CD4-positive, CD25-positive, alpha-beta regulatory T cell (primary cell): ENCODE results near the gene RCN2. TPM values are rescaled to one million over a fixed set of nuclear protein-coding genes. Genes with fewer than 3 reads are reported as not detected.

Experiments used
- ATAC-seq, 2 donors: fragments of 150-1000 bp; cut with Tn5 transposase; one replicate each; pipeline ENCODE4 v1.10.0; 2021; ENCODE audit warnings: low read depth in 2 of 2, moderate number of reproducible peaks in 2 of 2, moderate library complexity in 1 of 2
- DNase-seq, 3 donors: peaks; one replicate each; pipeline versions ENCODE4 v3.0.0 to v3.0.0-alpha.2; 2012 to 2022; ENCODE audit warnings: mixed read lengths in 1 of 3
- H3K27ac ChIP-seq: one replicate; pipeline ENCODE4 v1.7.0; 2013; ENCODE audit warnings: mild to moderate bottlenecking, low read length; ENCODE audit not compliant: insufficient read depth, poor library complexity, severe bottlenecking
- H3K27me3 ChIP-seq: one replicate; pipeline ENCODE4 v1.7.0; 2013; ENCODE audit warnings: low read length; ENCODE audit not compliant: control insufficient read depth, insufficient read depth
- H3K36me3 ChIP-seq: one replicate; pipeline ENCODE4 v1.7.0; 2013; ENCODE audit warnings: mild to moderate bottlenecking, low read length, moderate library complexity; ENCODE audit not compliant: control insufficient read depth, insufficient read depth
- H3K4me1 ChIP-seq: 2 replicates; pipeline ENCODE4 v1.7.0; 2013; ENCODE audit warnings: mild to moderate bottlenecking, low read length; ENCODE audit not compliant: insufficient read depth, control insufficient read depth, poor library complexity, severe bottlenecking
- H3K4me3 ChIP-seq: one replicate; pipeline ENCODE4 v1.7.0; 2013; ENCODE audit warnings: low read depth, mild to moderate bottlenecking, low read length, moderate library complexity
- H3K9me3 ChIP-seq, 2 experiments: 1 replicate in 1 of 2; 2 replicates in 1 of 2; pipeline ENCODE4 v1.7.0; 2013; ENCODE audit warnings: low read length in 2 of 2, mild to moderate bottlenecking in 1 of 2, moderate library complexity in 1 of 2; ENCODE audit not compliant: control insufficient read depth in 2 of 2
- H3K27ac Mint-ChIP-seq, 3 donors: one replicate each; pipeline ENCODE4 v1.8.0; 2020 to 2022; ENCODE audit warnings: mild to moderate bottlenecking in 3 of 3, mixed read lengths in 3 of 3, moderate library complexity in 2 of 3
- H3K27me3 Mint-ChIP-seq: one replicate; pipeline ENCODE4 v1.8.0; 2022; ENCODE audit warnings: mild to moderate bottlenecking, mixed read lengths
- H3K36me3 Mint-ChIP-seq: one replicate; pipeline ENCODE4 v1.8.0; 2020; ENCODE audit warnings: mixed read lengths
- H3K4me1 Mint-ChIP-seq, 4 donors: one replicate each; pipeline ENCODE4 v1.8.0; 2020 to 2022; ENCODE audit warnings: mixed read lengths in 4 of 4, mild to moderate bottlenecking in 1 of 4
- H3K4me3 Mint-ChIP-seq, 4 donors: one replicate each; pipeline ENCODE4 v1.8.0; 2020 to 2022; ENCODE audit warnings: mild to moderate bottlenecking in 4 of 4, mixed read lengths in 4 of 4, moderate library complexity in 3 of 4
- H3K9me3 Mint-ChIP-seq, 7 donors: one replicate each; pipeline ENCODE4 v1.8.0; 2020 to 2022; ENCODE audit warnings: mixed read lengths in 7 of 7, mild to moderate bottlenecking in 3 of 7, moderate library complexity in 2 of 7
- polyA plus RNA-seq, 4 donors: library from polyadenylated mRNA; unstranded; fragments of 300-500 nt; fragmentation: Illumina TruSeq; gene quantifications; one replicate each; pipeline ENCODE4 v1.2.3, GENCODE V29; 2021
- total RNA-seq: library from RNA; stranded (reverse); gene quantifications from one replicate; pipeline ENCODE4 v1.2.3, GENCODE V29; 2022

The RCN2 gene
- total and polyA plus RNA-seq, 5 donors from 2014 or later: 17.3 to 47.3 (median 39.5) TPM

- Mint-ChIP-seq H3K4me3 (no peak overlapping the region), H3K9me3 (no peaks in the 10 kb centered on the region), H3K4me1 (no peaks in the 10 kb centered on the region), H3K36me3 (no peaks in the 10 kb centered on the region), H3K27me3 (peaks cover 31% of the 10 kb centered on the region), H3K27ac (no peak overlapping the region)
- ATAC-seq (no peak), DNase-seq (no peak)
- Histone ChIP-seq H3K27ac (no peak overlapping the region), H3K4me3 (no peak overlapping the region), H3K36me3 (no peaks in the 10 kb centered on the region), H3K9me3 (no peaks in the 10 kb centered on the region), H3K27me3 (peaks cover 7% of the 10 kb centered on the region), H3K4me1 (no peaks in the 10 kb centered on the region)
Measured at GRCh38 chr15:76913737-76914136, 17.8 kb upstream of the RCN2 start.

DNA sequence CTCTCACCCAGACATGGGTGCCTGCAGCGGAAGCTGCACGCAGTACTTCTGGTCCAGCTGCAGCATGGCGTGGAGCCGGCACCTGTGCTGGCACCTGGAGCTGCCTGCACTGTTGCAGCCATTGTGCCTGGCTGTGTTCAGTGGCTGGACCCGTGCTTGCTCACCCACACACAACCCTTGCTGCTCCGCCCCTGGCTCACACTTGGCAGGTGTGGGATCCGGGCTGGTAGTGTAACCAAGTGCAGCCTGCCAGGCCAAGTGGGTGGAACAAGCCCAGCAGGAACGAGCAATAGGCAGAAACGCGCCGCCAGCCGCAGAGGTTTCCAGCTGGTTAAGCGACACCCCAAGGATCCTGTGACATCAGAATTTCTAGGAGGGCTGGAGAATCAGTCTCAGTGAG is 15.2 kb upstream of the RCN2 start:
- no peak overlapping the region for H3K4me3 ChIP-seq
- H3K4me1 ChIP-seq: no peaks in the 10 kb centered on the region
- H3K9me3 Mint-ChIP-seq: peaks cover 0 to 2% (median 0%) of the 10 kb centered on the region in 7 donors
- no peaks in the 10 kb centered on the region for H3K4me1 Mint-ChIP-seq
- no peak overlapping the region for H3K27ac ChIP-seq
- H3K36me3 Mint-ChIP-seq: no peaks in the 10 kb centered on the region
- ATAC-seq (no peak), DNase-seq (no peak)
- no peaks in the 10 kb centered on the region for H3K36me3 ChIP-seq
- no peaks in the 10 kb centered on the region for H3K9me3 ChIP-seq
- H3K27me3 ChIP-seq: peaks cover 17% of the 10 kb centered on the region
- no peak overlapping the region for H3K27ac Mint-ChIP-seq
- H3K4me3 Mint-ChIP-seq: no peak overlapping the region
- H3K27me3 Mint-ChIP-seq: peaks cover 39% of the 10 kb centered on the region

- Histone ChIP-seq H3K27ac (no peak overlapping the region), H3K36me3 (no peaks in the 10 kb centered on the region), H3K4me1 (peaks cover 12% of the 10 kb centered on the region), H3K4me3 (no peak overlapping the region), H3K9me3 (no peaks in the 10 kb centered on the region), H3K27me3 (no peaks in the 10 kb centered on the region)
- Mint-ChIP-seq H3K9me3 (no peaks in the 10 kb centered on the region), H3K27me3 (peaks cover 36% of the 10 kb centered on the region), H3K4me1 (peaks cover 6 to 19% (median 14%) of the 10 kb centered on the region in 4 donors), H3K36me3 (peaks cover 2% of the 10 kb centered on the region), H3K4me3 (no peak overlapping the region), H3K27ac (no peak overlapping the region)
- no peak for DNase-seq
- no peak for ATAC-seq
Measured at GRCh38 chr15:76928201-76928600, 3.3 kb upstream of the RCN2 start.

GRCh38 chr15:76929011-76929760 is 2.4 kb upstream of the RCN2 start:
- Mint-ChIP-seq H3K27me3 (peaks cover 35% of the 10 kb centered on the region), H3K9me3 (no peaks in the 10 kb centered on the region), H3K4me3 (no peak overlapping the region), H3K36me3 (peaks cover 8% of the 10 kb centered on the region), H3K4me1 (peaks cover 10 to 25% (median 18%) of the 10 kb centered on the region in 4 donors), H3K27ac (no peak overlapping the region)
- Histone ChIP-seq H3K9me3 (no peaks in the 10 kb centered on the region), H3K4me1 (peaks cover 17% of the 10 kb centered on the region), H3K36me3 (peaks cover 4% of the 10 kb centered on the region), H3K27me3 (no peaks in the 10 kb centered on the region), H3K27ac (no peak overlapping the region), H3K4me3 (no peak overlapping the region)
- no peak for ATAC-seq
- no peak for DNase-seq

DNA sequence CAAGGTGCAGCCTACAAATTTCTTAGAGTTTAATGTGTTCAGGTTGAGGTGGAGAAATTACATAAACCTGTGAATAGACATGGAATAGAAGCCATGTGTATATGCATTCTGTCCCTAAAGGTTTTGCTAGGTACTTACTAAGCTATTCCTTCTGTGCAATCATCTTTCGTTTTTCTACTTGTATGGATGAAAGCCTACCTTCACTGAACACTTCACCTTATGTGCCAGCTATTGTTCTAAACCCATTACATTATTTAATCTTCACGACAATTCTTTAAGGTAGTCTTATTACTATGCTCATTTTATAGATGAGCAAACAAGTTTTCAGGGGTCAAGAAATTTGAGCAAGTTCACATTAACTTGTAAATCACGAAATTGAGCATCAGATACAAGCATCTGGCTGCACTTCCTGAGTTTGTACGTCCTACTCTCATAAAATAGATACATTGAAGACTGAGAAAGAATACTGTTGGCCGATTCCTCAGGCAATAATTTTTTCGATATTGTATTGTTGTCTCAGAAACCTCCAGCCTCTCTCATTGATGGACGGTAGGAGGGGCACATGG is 635 bp upstream of the RCN2 start:
- Histone ChIP-seq H3K36me3 (peaks cover 17% of the 10 kb centered on the region), H3K9me3 (no peaks in the 10 kb centered on the region), H3K4me1 (peaks cover 17% of the 10 kb centered on the region), H3K27ac (peak overlapping the region; percentile 69), H3K27me3 (no peaks in the 10 kb centered on the region), H3K4me3 (peak overlapping the region; percentile 81)
- Mint-ChIP-seq H3K4me3 (peak overlapping the region; percentile 90 to 96 (median 94)), H3K27me3 (peaks cover 18% of the 10 kb centered on the region), H3K4me1 (peaks cover 10 to 37% (median 27%) of the 10 kb centered on the region in 4 donors), H3K36me3 (peaks cover 18% of the 10 kb centered on the region), H3K27ac (peak overlapping the region; percentile 50 to 94 (median 85)), H3K9me3 (no peaks in the 10 kb centered on the region)
- ATAC-seq (no peak), DNase-seq (no peak)

GRCh38 chr15:76932135-76932966 is 802 bp downstream of the RCN2 start:
- H3K9me3 ChIP-seq: no peaks in the 10 kb centered on the region
- Mint-ChIP-seq H3K4me1 (peaks cover 10 to 37% (median 30%) of the 10 kb centered on the region in 4 donors), H3K27me3 (peaks cover 8% of the 10 kb centered on the region), H3K4me3 (peak overlapping the region; percentile 89 to 96 (median 92)), H3K27ac (peak overlapping the region; percentile 88 to 95 (median 94)), H3K9me3 (no peaks in the 10 kb centered on the region), H3K36me3 (peaks cover 27% of the 10 kb centered on the region)
- no peaks in the 10 kb centered on the region for H3K27me3 ChIP-seq
- peaks cover 17% of the 10 kb centered on the region for H3K4me1 ChIP-seq
- H3K36me3 ChIP-seq: peaks cover 29% of the 10 kb centered on the region
- peak overlapping the region; percentile 69 for H3K27ac ChIP-seq
- DNase-seq: peak in 2 of 3 donors; percentile 13 to 35
- H3K4me3 ChIP-seq: peak overlapping the region; percentile 81
- no peak for ATAC-seq

- ATAC-seq (no peak), DNase-seq (peak in 1 of 3 donors; percentile 33)
- Histone ChIP-seq H3K36me3 (peaks cover 36% of the 10 kb centered on the region), H3K9me3 (no peaks in the 10 kb centered on the region), H3K27ac (no peak overlapping the region), H3K4me1 (peaks cover 17% of the 10 kb centered on the region), H3K27me3 (no peaks in the 10 kb centered on the region), H3K4me3 (no peak overlapping the region)
- peak overlapping the region in 1 of 3 donors; percentile 62 for H3K27ac Mint-ChIP-seq
- H3K27me3 Mint-ChIP-seq: no peaks in the 10 kb centered on the region
- H3K9me3 Mint-ChIP-seq: no peaks in the 10 kb centered on the region
- H3K36me3 Mint-ChIP-seq: peaks cover 27% of the 10 kb centered on the region
- peak overlapping the region in 2 of 4 donors; percentile 61 to 73 for H3K4me3 Mint-ChIP-seq
- H3K4me1 Mint-ChIP-seq: peaks cover 10 to 38% (median 30%) of the 10 kb centered on the region in 4 donors
Measured at GRCh38 chr15:76935620-76936019, 4.1 kb downstream of the RCN2 start.
